ENCODE measurements around the gene SSBP1. TPM values are rescaled to one million over a fixed set of nuclear protein-coding genes. Genes with fewer than 3 reads are reported as not detected.
"Not testable (repeated sequence)": the region's sequence is repeated elsewhere in the genome, so short reads cannot be mapped to it uniquely, and the experiment has no call there.

SSBP1 gene
- total RNA-seq, 1 experiment from 2014 or later: 245 TPM

GRCh38 chr7:141763797-141764196 is 25.6 kb downstream of the SSBP1 start, which contains the start of gene TAS2R3 (continued):
- TF ChIP-seq, protein P1, sequence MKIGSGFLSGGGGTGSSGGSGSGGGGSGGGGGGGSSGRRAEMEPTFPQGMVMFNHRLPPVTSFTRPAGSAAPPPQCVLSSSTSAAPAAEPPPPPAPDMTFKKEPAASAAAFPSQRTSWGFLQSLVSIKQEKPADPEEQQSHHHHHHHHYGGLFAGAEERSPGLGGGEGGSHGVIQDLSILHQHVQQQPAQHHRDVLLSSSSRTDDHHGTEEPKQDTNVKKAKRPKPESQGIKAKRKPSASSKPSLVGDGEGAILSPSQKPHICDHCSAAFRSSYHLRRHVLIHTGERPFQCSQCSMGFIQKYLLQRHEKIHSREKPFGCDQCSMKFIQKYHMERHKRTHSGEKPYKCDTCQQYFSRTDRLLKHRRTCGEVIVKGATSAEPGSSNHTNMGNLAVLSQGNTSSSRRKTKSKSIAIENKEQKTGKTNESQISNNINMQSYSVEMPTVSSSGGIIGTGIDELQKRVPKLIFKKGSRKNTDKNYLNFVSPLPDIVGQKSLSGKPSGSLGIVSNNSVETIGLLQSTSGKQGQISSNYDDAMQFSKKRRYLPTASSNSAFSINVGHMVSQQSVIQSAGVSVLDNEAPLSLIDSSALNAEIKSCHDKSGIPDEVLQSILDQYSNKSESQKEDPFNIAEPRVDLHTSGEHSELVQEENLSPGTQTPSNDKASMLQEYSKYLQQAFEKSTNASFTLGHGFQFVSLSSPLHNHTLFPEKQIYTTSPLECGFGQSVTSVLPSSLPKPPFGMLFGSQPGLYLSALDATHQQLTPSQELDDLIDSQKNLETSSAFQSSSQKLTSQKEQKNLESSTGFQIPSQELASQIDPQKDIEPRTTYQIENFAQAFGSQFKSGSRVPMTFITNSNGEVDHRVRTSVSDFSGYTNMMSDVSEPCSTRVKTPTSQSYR (CRISPR knock-in tag; IDR thresholded peaks at IDR 0.05): no peak
- TF ChIP-seq SP1 (CRISPR knock-in tag; conservative IDR thresholded peaks at IDR 0.05): no peak
- no peak for TF ChIP-seq ZNF138 (CRISPR knock-in tag; conservative IDR thresholded peaks at IDR 0.05)
- no peak for TF ChIP-seq ZNF263 (CRISPR knock-in tag; IDR thresholded peaks at IDR 0.05; ENCODE audit: low read depth)
- no peak for TF ChIP-seq GRHL2 (CRISPR knock-in tag; IDR thresholded peaks at IDR 0.05; ENCODE audit: insufficient replicate concordance, severe bottlenecking)
- TF ChIP-seq NR2C2 (CRISPR knock-in tag; IDR thresholded peaks at IDR 0.05): no peak
- TF ChIP-seq GABPB1 (CRISPR knock-in tag; IDR thresholded peaks at IDR 0.05): no peak
- TF ChIP-seq SMAD4 (CRISPR knock-in tag; IDR thresholded peaks at IDR 0.05): no peak
- TF ChIP-seq, protein P2, sequence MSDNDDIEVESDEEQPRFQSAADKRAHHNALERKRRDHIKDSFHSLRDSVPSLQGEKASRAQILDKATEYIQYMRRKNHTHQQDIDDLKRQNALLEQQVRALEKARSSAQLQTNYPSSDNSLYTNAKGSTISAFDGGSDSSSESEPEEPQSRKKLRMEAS (CRISPR knock-in tag; IDR thresholded peaks at IDR 0.05): no peak
- TF ChIP-seq SOX15 (CRISPR knock-in tag; IDR thresholded peaks at IDR 0.05): no peak
- TF ChIP-seq FOXP1 (CRISPR knock-in tag; IDR thresholded peaks at IDR 0.05; ENCODE audit: borderline replicate concordance): no peak
- no peak for TF ChIP-seq FOXK1 (CRISPR knock-in tag; IDR thresholded peaks at IDR 0.05)
- TF ChIP-seq, protein P3, sequence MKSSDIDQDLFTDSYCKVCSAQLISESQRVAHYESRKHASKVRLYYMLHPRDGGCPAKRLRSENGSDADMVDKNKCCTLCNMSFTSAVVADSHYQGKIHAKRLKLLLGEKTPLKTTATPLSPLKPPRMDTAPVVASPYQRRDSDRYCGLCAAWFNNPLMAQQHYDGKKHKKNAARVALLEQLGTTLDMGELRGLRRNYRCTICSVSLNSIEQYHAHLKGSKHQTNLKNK (CRISPR knock-in tag; IDR thresholded peaks at IDR 0.05): no peak

GRCh38 chr7:141770083-141770583 is 32.0 kb downstream of the SSBP1 start:
- H3K27ac Mint-ChIP-seq; H3K27me3 Mint-ChIP-seq (ENCODE audit: low read depth); CTCF ChIA-PET; POLR2A ChIA-PET; H3K4me1 Mint-ChIP-seq; ATAC-seq; H3K4me3 Mint-ChIP-seq; DNase-seq (ENCODE audit: low spot score): not testable (repeated sequence)
- H3K9me3 Mint-ChIP-seq: peaks cover 23% of the 10 kb centered on the region
- peaks cover 28% of the 10 kb centered on the region for H3K36me3 Mint-ChIP-seq

DNA sequence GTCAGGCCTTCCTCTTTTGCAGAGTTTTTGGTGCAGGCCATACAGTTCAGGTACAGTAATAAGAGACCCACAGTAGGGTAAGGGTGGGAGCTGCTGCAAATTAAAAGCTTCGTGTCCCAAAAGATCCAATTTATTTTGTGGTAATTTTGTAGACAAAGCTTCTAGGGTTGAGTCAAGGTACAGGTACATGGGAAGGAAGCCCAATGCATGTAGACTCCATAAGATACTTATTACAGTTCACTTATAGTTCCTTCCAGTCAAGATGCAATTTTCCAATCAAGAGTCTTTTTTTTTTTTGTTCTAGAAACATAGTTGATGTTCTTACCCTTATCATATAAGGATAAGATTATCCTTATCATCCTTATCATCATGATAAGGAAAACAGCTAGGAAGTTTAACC is 38.2 kb downstream of the SSBP1 start, which contains the start of gene TAS2R4:
TSS of gene TAS2R4 (plus strand) at position 301 of the 400 bp plus-strand sequence. CDS start 1,815 bp downstream, outside the sequence.
- Mint-ChIP-seq H3K9me3 (peaks cover 41% of the 10 kb centered on the region), H3K4me3 (no peak within 1 kb of the TSS), H3K36me3 (peaks cover 66% of the 10 kb centered on the region), H3K4me1 (no peaks in the 10 kb centered on the region), H3K27ac (no peak within 1 kb of the TSS), H3K27me3 (ENCODE audit: low read depth) (0 out of 2 replicates have a peak, but pooled peaks cover 2% of the 10 kb centered on the region)
- ATAC-seq (no peak), DNase-seq (ENCODE audit: low spot score) (no peak)
- CTCF ChIA-PET: interaction anchor here (1.4 kb wide), 1 partner anchor 9 kb away, joined by 5 read pairs; no protein-coding TSS in a partner anchor
- POLR2A ChIA-PET: no interaction called here
- TF ChIP-seq GABPB1 (CRISPR knock-in tag; IDR thresholded peaks at IDR 0.05): no peak
- TF ChIP-seq, protein P4, sequence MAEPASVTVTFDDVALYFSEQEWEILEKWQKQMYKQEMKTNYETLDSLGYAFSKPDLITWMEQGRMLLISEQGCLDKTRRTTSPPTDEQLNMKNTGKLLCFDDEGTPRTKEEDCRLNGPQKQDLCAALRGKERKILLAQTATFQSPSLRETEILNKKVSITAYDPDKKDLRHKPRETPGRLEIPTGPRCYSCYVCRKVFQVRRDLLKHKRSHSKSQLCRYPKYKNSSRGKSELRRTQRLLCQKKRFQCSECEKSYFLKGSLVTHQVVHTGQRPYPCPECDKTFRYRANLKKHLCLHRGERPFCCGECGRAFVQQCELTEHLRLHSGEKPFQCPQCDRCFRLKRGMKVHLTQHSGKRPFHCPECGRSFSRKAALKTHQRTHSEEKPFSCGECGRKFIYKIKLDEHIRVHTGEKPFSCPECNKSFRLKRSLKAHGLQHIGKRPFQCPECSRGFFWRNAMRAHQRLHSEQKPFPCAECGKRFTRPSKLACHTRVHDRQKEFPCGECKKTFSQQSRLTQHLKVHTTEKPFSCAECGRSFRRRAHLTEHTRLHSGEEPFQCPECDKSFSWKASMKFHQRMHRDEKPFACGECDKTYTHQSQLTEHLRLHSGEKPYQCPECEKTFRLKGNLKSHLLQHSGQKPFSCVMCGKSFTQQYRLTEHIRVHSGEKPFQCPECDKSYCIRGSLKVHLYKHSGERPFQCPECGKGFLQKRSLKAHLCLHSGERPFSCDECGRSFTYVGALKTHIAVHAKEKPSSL (CRISPR knock-in tag; conservative IDR thresholded peaks at IDR 0.05): no peak
- TF ChIP-seq, protein P5, sequence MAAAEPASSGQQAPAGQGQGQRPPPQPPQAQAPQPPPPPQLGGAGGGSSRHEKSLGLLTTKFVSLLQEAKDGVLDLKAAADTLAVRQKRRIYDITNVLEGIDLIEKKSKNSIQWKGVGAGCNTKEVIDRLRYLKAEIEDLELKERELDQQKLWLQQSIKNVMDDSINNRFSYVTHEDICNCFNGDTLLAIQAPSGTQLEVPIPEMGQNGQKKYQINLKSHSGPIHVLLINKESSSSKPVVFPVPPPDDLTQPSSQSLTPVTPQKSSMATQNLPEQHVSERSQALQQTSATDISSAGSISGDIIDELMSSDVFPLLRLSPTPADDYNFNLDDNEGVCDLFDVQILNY (CRISPR knock-in tag; IDR thresholded peaks at IDR 0.05): no peak
- TF ChIP-seq ETV6 (CRISPR knock-in tag; IDR thresholded peaks at IDR 0.05): no peak
- TF ChIP-seq E2F4 (CRISPR knock-in tag; IDR thresholded peaks at IDR 0.05; ENCODE audit: borderline replicate concordance, low read depth): no peak
- TF ChIP-seq RORB (CRISPR knock-in tag; IDR thresholded peaks at IDR 0.05): no peak
- no peak for TF ChIP-seq ZNF671 (CRISPR knock-in tag; IDR thresholded peaks at IDR 0.05)
- TF ChIP-seq, protein P6, sequence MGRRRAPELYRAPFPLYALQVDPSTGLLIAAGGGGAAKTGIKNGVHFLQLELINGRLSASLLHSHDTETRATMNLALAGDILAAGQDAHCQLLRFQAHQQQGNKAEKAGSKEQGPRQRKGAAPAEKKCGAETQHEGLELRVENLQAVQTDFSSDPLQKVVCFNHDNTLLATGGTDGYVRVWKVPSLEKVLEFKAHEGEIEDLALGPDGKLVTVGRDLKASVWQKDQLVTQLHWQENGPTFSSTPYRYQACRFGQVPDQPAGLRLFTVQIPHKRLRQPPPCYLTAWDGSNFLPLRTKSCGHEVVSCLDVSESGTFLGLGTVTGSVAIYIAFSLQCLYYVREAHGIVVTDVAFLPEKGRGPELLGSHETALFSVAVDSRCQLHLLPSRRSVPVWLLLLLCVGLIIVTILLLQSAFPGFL (CRISPR knock-in tag; IDR thresholded peaks at IDR 0.05; ENCODE audit: borderline replicate concordance): no peak
- TF ChIP-seq, protein P1 (CRISPR knock-in tag; IDR thresholded peaks at IDR 0.05): no peak
- no peak for TF ChIP-seq ZNF416 (CRISPR knock-in tag; IDR thresholded peaks at IDR 0.05)
- TF ChIP-seq KAT7 (CRISPR knock-in tag; IDR thresholded peaks at IDR 0.05; ENCODE audit: borderline replicate concordance): no peak

Data from WTC11 (cell line).